Hematopoietic multipotent progenitor cell treated with erythropoietin and hydrocortisone succinate and interleukin-3 and kit ligand, for 15 days (in vitro differentiated cells): ENCODE measurements around the gene ACSL1.

Experiments used
- DNase-seq: peaks from one replicate; pipeline ENCODE4 v3.0.0-alpha.2; 2015; ENCODE audit warnings: low spot score

The ACSL1 gene

GRCh38 chr4:184719407-184719806, 106.4 kb downstream of the ACSL1 start:
- DNase-seq: no peak

DNA sequence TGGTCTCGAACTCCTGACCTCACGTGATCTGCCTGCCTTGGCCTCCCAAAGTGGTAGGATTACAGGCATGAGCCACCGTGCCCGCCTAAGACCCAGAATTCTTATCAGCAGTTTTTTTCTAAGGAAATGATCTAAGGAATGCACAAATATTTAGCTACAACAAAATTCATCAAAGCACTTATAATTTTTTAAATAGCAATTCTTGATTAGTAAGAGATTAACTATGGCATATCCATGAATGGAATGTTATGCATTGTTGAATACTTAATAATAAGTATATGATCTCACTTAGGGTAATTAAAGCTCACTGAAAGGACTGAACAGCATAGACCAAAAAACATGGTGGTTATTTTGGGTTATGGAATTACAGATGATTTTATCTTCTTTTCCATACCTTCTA, 110.2 kb downstream of the ACSL1 start:
- no peak for DNase-seq

DNA sequence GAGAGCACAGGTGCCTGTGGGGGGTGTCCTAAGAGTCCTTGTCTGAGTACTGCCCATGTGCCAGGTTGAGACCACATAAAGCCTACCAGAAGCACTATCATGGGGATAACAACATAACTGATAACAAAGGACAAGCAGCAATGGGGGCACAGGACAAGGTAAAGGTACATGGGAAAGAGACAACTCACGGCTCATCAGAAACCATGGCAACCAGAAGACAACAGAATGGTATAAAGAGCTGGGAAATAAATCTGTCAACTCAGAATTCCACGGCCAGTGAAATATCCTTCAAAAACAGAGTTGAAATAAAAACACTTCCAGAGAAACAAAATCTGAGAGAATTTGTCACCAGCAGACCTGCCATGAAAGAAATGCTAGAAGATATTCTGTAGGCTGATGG, 111.9 kb downstream of the ACSL1 start:
- no peak for DNase-seq

DNA sequence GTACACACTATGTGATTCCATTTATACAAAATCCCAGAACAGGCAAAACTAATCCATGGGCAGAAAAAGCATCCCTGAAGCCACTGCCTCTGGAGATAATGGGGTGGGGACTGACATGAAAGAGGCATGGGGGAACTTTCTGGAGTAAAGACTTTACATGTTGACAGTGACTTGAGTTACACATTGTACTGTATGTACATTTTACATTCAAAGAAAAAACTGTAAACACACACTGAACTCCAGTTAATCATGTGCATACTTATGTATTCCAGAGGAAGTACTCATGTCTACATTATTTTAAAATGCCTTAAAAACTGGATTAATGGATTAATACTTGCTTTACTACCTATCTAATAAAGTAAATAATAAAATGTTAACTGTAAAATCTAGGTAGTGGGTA, 113.4 kb downstream of the ACSL1 start:
- DNase-seq: no peak

GRCh38 chr4:184706453-184706852, 119.3 kb downstream of the ACSL1 start:
- no peak for DNase-seq

DNA sequence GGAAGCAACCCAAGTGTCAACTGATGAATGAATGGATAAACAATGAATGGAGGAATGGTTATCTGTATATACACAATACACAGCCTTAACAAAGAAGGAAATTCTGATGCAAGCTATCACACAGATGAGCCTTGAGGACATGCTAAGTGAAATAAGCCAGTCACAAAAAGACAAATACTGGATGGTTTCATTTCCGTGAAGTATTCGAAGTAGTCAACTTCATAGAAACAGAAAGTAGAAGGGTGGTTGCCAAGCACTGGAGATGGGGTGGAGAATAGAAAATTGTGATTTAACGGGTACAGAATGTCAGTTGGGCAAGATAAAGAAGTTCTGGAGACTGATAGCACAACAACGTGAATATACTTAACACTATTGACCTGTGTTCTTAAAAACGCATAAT, 120.1 kb downstream of the ACSL1 start:
- peak; percentile 29 for DNase-seq
